Effector memory CD4-positive, alpha-beta T cell (primary cell): ENCODE measurements around the gene TBC1D16.

Experiments used
- DNase-seq, 3 donors: peaks; one replicate each; pipeline ENCODE4 v3.0.0-alpha.2; 2020
- H3K27ac ChIP-seq: 2 replicates; pipeline ENCODE4 v1.7.0; 2013; ENCODE audit warnings: mild to moderate bottlenecking, low read length, moderate library complexity; ENCODE audit not compliant: insufficient read depth, poor library complexity, severe bottlenecking
- H3K27me3 ChIP-seq: replicated peaks from 2 replicates; pipeline ENCODE4 v1.7.0; 2013; ENCODE audit warnings: mild to moderate bottlenecking, low read length; ENCODE audit not compliant: insufficient read depth, control insufficient read depth, poor library complexity, severe bottlenecking
- H3K36me3 ChIP-seq: 2 replicates; pipeline ENCODE4 v1.7.0; 2013; ENCODE audit warnings: mild to moderate bottlenecking, low read length, moderate library complexity; ENCODE audit not compliant: control insufficient read depth, insufficient read depth
- H3K4me1 ChIP-seq: 2 replicates; pipeline ENCODE4 v1.7.0; 2013; ENCODE audit warnings: low read length, mild to moderate bottlenecking; ENCODE audit not compliant: control insufficient read depth, insufficient read depth, poor library complexity, severe bottlenecking
- H3K4me3 ChIP-seq: 2 replicates; pipeline ENCODE4 v1.7.0; 2013; ENCODE audit warnings: low read length, low read depth, mild to moderate bottlenecking; ENCODE audit not compliant: insufficient read depth, poor library complexity, severe bottlenecking
- H3K9me3 ChIP-seq: 2 replicates; pipeline ENCODE4 v1.7.0; 2013; ENCODE audit warnings: mild to moderate bottlenecking, low read length, moderate library complexity; ENCODE audit not compliant: control insufficient read depth

The TBC1D16 gene

DNA sequence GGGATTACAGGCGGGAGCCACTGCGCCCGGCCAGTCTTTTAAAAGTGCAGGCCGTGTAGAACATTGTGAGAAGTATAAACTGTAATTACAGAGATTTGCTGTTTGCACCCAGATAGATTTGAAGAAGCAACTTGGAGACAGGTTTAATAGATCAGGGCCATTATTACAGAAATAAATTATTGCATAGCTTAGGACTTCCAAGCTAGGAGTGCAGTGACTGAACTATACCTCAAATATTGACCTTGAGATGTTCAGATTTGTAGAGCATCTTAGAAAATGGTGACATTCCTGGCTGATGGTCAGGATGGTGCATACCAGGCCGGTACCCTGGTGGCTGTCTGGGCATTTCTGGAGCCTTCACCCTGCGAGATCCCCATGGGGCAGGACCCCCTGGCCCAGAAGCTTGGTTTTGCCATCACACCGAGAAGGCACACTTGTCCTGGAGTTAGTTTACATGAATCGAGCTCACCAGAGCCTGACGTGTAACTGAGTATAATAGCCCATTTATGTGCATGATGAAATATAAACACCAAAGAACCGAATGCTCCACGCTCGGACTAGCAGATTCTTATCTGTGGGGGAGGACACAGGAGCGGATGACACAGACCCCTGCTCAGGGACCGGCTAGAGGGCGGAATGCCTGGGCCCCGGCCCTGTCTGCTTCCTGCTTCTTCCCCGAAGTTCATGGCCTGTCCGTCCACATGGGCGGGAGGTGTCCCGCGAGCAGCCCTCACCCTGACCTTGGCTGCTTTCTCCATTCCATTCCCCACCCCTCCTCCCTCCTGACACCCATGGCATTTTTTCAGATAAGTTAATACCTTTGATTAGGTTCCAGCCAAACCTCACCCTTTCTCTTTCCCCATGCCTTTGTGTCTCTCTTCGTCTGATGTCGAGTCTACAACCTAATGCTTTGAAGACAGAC lies 32.9 kb upstream of the TBC1D16 start:
- Histone ChIP-seq H3K4me1 (no peaks in the 10 kb centered on the region), H3K9me3 (no peaks in the 10 kb centered on the region), H3K27ac (no peak overlapping the region), H3K27me3 (no peaks in the 10 kb centered on the region), H3K4me3 (no peak overlapping the region), H3K36me3 (no peaks in the 10 kb centered on the region)
- DNase-seq: no peak

DNA sequence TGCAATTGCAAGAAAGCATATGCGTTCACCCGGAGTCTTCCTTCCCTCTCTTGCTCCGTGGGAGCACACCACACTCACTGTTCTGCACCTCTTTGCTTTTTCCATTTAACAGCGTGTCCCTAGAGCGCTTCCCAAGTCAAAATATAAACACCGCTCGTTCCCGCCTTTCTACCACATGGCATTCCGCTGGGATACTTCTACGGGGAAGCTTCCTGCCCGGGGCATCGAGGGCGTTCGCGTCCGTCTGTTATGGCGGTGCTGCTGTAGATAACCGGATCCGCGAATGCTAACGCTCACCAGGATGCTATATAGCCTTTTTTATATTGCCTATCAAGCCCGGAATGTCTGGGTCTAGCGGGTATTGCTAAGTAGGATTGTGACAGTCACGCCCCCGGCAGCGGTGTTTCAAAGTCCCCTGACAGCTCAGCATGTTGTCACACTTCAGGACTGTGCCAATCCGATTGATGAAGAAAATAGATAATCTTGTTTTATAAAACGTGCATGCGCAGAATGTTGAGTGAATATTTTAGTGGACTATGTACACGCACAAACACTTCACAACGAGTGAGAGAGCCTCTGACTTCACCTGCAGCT lies 31.8 kb upstream of the TBC1D16 start:
- Histone ChIP-seq H3K27me3 (no peaks in the 10 kb centered on the region), H3K4me3 (no peak overlapping the region), H3K27ac (no peak overlapping the region), H3K4me1 (no peaks in the 10 kb centered on the region), H3K36me3 (no peaks in the 10 kb centered on the region), H3K9me3 (no peaks in the 10 kb centered on the region)
- no peak for DNase-seq

- H3K9me3 ChIP-seq: no peaks in the 10 kb centered on the region
- no peak for DNase-seq
- no peaks in the 10 kb centered on the region for H3K27me3 ChIP-seq
- H3K36me3 ChIP-seq: no peaks in the 10 kb centered on the region
- no peaks in the 10 kb centered on the region for H3K4me1 ChIP-seq
- no peak overlapping the region for H3K4me3 ChIP-seq
- no peak overlapping the region for H3K27ac ChIP-seq
These were observed 30.0 kb upstream of the TBC1D16 start for GRCh38 chr17:80065478-80066170.

- Histone ChIP-seq H3K27me3 (no peaks in the 10 kb centered on the region), H3K4me3 (no peak overlapping the region), H3K36me3 (no peaks in the 10 kb centered on the region), H3K9me3 (no peaks in the 10 kb centered on the region), H3K27ac (no peak overlapping the region), H3K4me1 (no peaks in the 10 kb centered on the region)
- no peak for DNase-seq
These were observed 29.0 kb upstream of the TBC1D16 start for GRCh38 chr17:80064696-80065095.

GRCh38 chr17:80063830-80064585 lies 28.3 kb upstream of the TBC1D16 start:
- Histone ChIP-seq H3K9me3 (no peaks in the 10 kb centered on the region), H3K27me3 (no peaks in the 10 kb centered on the region), H3K4me1 (no peaks in the 10 kb centered on the region), H3K4me3 (no peak overlapping the region), H3K27ac (no peak overlapping the region), H3K36me3 (no peaks in the 10 kb centered on the region)
- no peak for DNase-seq

DNA sequence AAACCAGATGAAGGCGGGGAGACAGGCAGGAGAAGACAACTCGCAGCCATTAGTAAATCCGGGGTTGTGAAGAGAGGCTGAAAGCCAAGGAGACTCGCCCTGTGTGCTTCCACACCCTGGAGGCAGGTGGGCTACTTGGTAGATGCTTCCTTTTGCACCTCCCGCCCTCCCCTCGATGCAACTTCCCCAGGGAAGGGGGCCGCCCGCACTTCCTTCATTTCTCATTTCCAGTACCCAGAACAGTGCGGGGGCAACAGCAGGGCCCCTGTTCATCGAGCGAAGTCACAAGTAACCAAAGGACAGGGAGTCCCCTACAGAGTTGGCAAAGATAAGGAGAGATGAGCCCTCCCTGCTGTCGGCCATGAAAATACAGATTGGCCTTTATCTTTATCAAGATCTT lies 25.7 kb upstream of the TBC1D16 start:
- H3K27ac ChIP-seq: no peak overlapping the region
- H3K4me1 ChIP-seq: no peaks in the 10 kb centered on the region
- no peaks in the 10 kb centered on the region for H3K9me3 ChIP-seq
- H3K36me3 ChIP-seq: no peaks in the 10 kb centered on the region
- H3K27me3 ChIP-seq: no peaks in the 10 kb centered on the region
- DNase-seq: no peak
- no peak overlapping the region for H3K4me3 ChIP-seq

DNA sequence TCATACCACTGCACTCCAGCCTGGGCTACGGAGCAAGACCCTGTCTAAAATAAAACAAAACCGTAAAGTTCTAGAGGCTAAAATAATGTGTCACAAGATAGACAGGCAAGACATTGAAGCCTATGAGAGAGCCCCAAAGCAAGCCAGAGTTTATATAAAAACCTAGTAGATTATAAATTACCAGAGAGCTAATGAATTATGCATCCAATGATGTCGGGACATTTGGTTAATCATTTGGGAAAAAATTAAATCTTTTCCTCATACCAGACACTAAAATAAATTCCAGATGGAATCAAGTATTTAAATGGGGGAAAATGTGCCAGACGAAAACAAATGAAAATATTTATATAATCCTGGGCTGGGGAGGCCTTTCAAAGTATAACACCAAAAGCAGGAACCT lies 25.0 kb upstream of the TBC1D16 start:
- H3K27ac ChIP-seq: no peak overlapping the region
- H3K27me3 ChIP-seq: no peaks in the 10 kb centered on the region
- H3K36me3 ChIP-seq: no peaks in the 10 kb centered on the region
- no peak overlapping the region for H3K4me3 ChIP-seq
- H3K4me1 ChIP-seq: no peaks in the 10 kb centered on the region
- no peak for DNase-seq
- no peaks in the 10 kb centered on the region for H3K9me3 ChIP-seq

- Histone ChIP-seq H3K27me3 (no peaks in the 10 kb centered on the region), H3K4me3 (no peak overlapping the region), H3K4me1 (no peaks in the 10 kb centered on the region), H3K9me3 (no peaks in the 10 kb centered on the region), H3K36me3 (no peaks in the 10 kb centered on the region), H3K27ac (no peak overlapping the region)
- no peak for DNase-seq
These were observed 22.8 kb upstream of the TBC1D16 start for GRCh38 chr17:80058311-80058955.

- H3K4me1 ChIP-seq: no peaks in the 10 kb centered on the region
- no peaks in the 10 kb centered on the region for H3K9me3 ChIP-seq
- H3K4me3 ChIP-seq: no peak overlapping the region
- H3K27me3 ChIP-seq: no peaks in the 10 kb centered on the region
- no peak for DNase-seq
- H3K36me3 ChIP-seq: no peaks in the 10 kb centered on the region
- H3K27ac ChIP-seq: no peak overlapping the region
These were observed 19.9 kb upstream of the TBC1D16 start for GRCh38 chr17:80055597-80055996.
